MG63 (cell line): ENCODE data around the gene RND2. TPM values are rescaled to one million over a fixed set of nuclear protein-coding genes. Genes with fewer than 3 reads are reported as not detected.
"Not testable (repeated sequence)": the region's sequence is repeated elsewhere in the genome, so short reads cannot be mapped to it uniquely, and the experiment has no call there.

Experiments used
- DNase-seq: peaks from one replicate; pipeline ENCODE4 v3.0.0-alpha.2; 2020
- H3K27me3 ChIP-seq: fragments of 250-450 bp; sonication (Bioruptor Pico); 2 replicates; pipeline ENCODE4 v1.5.1; 2020; ENCODE audit warnings: mild to moderate bottlenecking, moderate library complexity
- H3K36me3 ChIP-seq: fragments of 250-450 bp; sonication (Bioruptor Pico); 2 replicates; pipeline ENCODE4 v1.5.1; 2020; ENCODE audit warnings: mild to moderate bottlenecking, moderate library complexity
- H3K4me3 ChIP-seq: fragments of 250-450 bp; sonication (Bioruptor Pico); 2 replicates; pipeline ENCODE4 v1.5.1; 2020; ENCODE audit warnings: mild to moderate bottlenecking, moderate library complexity
- H3K9me3 ChIP-seq: fragments of 250-450 bp; sonication (Bioruptor Pico); 2 replicates; pipeline ENCODE4 v1.5.1; 2020; ENCODE audit warnings: mild to moderate bottlenecking, moderate library complexity
- total RNA-seq: library from RNA; depleted of rRNA; stranded (reverse); fragments of >200 nt; shearing (Covaris generic); gene quantifications from 2 replicates; pipeline ENCODE4 v1.2.3, GENCODE V29; 2014; ENCODE audit warnings: low replicate concordance

RND2 gene
- total RNA-seq, 1 experiment from 2014 or later = not detected

GRCh38 chr17:43039646-43040045 is 14.6 kb downstream of the RND2 start:
- H3K27me3 ChIP-seq = no peaks in the 10 kb centered on the region
- H3K9me3 ChIP-seq = no peaks in the 10 kb centered on the region
- peaks cover 21% of the 10 kb centered on the region for H3K36me3 ChIP-seq
- DNase-seq = no peak
- H3K4me3 ChIP-seq = no peak overlapping the region

GRCh38 chr17:43040655-43041054 is 15.6 kb downstream of the RND2 start:
- Histone ChIP-seq H3K4me3 (no peak overlapping the region), H3K27me3 (no peaks in the 10 kb centered on the region), H3K36me3 (peaks cover 29% of the 10 kb centered on the region), H3K9me3 (no peaks in the 10 kb centered on the region)
- no peak for DNase-seq

GRCh38 chr17:43042025-43042628 is 17.1 kb downstream of the RND2 start:
- Histone ChIP-seq H3K9me3 (no peaks in the 10 kb centered on the region), H3K4me3 (no peak overlapping the region), H3K27me3 (no peaks in the 10 kb centered on the region), H3K36me3 (peaks cover 36% of the 10 kb centered on the region)
- no peak for DNase-seq

GRCh38 chr17:43043307-43043706 is 18.3 kb downstream of the RND2 start:
- Histone ChIP-seq H3K9me3 (no peaks in the 10 kb centered on the region), H3K36me3 (peaks cover 45% of the 10 kb centered on the region), H3K4me3 (no peak overlapping the region), H3K27me3 (no peaks in the 10 kb centered on the region)
- no peak for DNase-seq

GRCh38 chr17:43044024-43044423 is 19.0 kb downstream of the RND2 start:
- Histone ChIP-seq H3K27me3 (no peaks in the 10 kb centered on the region), H3K36me3 (peaks cover 48% of the 10 kb centered on the region), H3K4me3 (no peak overlapping the region), H3K9me3 (no peaks in the 10 kb centered on the region)
- DNase-seq = no peak

- no peak for DNase-seq
- Histone ChIP-seq H3K4me3 (no peak overlapping the region), H3K27me3 (no peaks in the 10 kb centered on the region), H3K9me3 (no peaks in the 10 kb centered on the region), H3K36me3 (peaks cover 69% of the 10 kb centered on the region)
Measured at GRCh38 chr17:43051969-43052368, 26.9 kb downstream of the RND2 start.

- H3K9me3 ChIP-seq, DNase-seq, H3K27me3 ChIP-seq, H3K4me3 ChIP-seq: not testable (repeated sequence)
- peaks cover 61% of the 10 kb centered on the region for H3K36me3 ChIP-seq
Measured at GRCh38 chr17:43053008-43053407, 28.0 kb downstream of the RND2 start.

- no peaks in the 10 kb centered on the region for H3K9me3 ChIP-seq
- H3K4me3 ChIP-seq = no peak overlapping the region
- peaks cover 63% of the 10 kb centered on the region for H3K36me3 ChIP-seq
- no peak for DNase-seq
- no peaks in the 10 kb centered on the region for H3K27me3 ChIP-seq
Measured at GRCh38 chr17:43056051-43056450, 31.0 kb downstream of the RND2 start.

GRCh38 chr17:43062984-43063638 is 38.1 kb downstream of the RND2 start:
- H3K9me3 ChIP-seq = no peaks in the 10 kb centered on the region
- DNase-seq = no peak
- H3K4me3 ChIP-seq = no peak overlapping the region
- H3K27me3 ChIP-seq = no peaks in the 10 kb centered on the region
- peaks cover 48% of the 10 kb centered on the region for H3K36me3 ChIP-seq

- Histone ChIP-seq H3K9me3 (no peaks in the 10 kb centered on the region), H3K36me3 (peaks cover 54% of the 10 kb centered on the region), H3K4me3 (no peak overlapping the region), H3K27me3 (no peaks in the 10 kb centered on the region)
- DNase-seq = no peak
Measured at GRCh38 chr17:43068570-43069367, 43.7 kb downstream of the RND2 start.

- Histone ChIP-seq H3K9me3 (no peaks in the 10 kb centered on the region), H3K27me3 (no peaks in the 10 kb centered on the region), H3K36me3 (peaks cover 59% of the 10 kb centered on the region), H3K4me3 (no peak overlapping the region)
- DNase-seq = no peak
Measured at GRCh38 chr17:43069368-43069898, 44.4 kb downstream of the RND2 start.

- no peaks in the 10 kb centered on the region for H3K9me3 ChIP-seq
- H3K4me3 ChIP-seq = no peak overlapping the region
- no peaks in the 10 kb centered on the region for H3K27me3 ChIP-seq
- H3K36me3 ChIP-seq = peaks cover 68% of the 10 kb centered on the region
- DNase-seq = no peak
Measured at GRCh38 chr17:43070257-43070656, 45.2 kb downstream of the RND2 start.

- H3K27me3 ChIP-seq = no peaks in the 10 kb centered on the region
- no peak for DNase-seq
- H3K9me3 ChIP-seq = no peaks in the 10 kb centered on the region
- H3K36me3 ChIP-seq = peaks cover 65% of the 10 kb centered on the region
- no peak overlapping the region for H3K4me3 ChIP-seq
Measured at GRCh38 chr17:43070872-43071271, 45.8 kb downstream of the RND2 start.

GRCh38 chr17:43074869-43075268 is 49.8 kb downstream of the RND2 start:
- no peaks in the 10 kb centered on the region for H3K9me3 ChIP-seq
- H3K36me3 ChIP-seq = peaks cover 54% of the 10 kb centered on the region
- no peak overlapping the region for H3K4me3 ChIP-seq
- H3K27me3 ChIP-seq = no peaks in the 10 kb centered on the region
- no peak for DNase-seq

GRCh38 chr17:43079641-43080302 is 54.7 kb downstream of the RND2 start:
- peaks cover 45% of the 10 kb centered on the region for H3K36me3 ChIP-seq
- H3K27me3 ChIP-seq = no peaks in the 10 kb centered on the region
- no peak overlapping the region for H3K4me3 ChIP-seq
- H3K9me3 ChIP-seq = no peaks in the 10 kb centered on the region
- no peak for DNase-seq
